K562 (cell line): ENCODE results near the gene IL18RAP. TPM values are rescaled to one million over a fixed set of nuclear protein-coding genes. Genes with fewer than 3 reads are reported as not detected.

Source experiments
- ATAC-seq: fragments of 200-7000 bp; cut with Tn5 transposase; 3 replicates; pipeline ENCODE4 v1.9.1; 2020; ENCODE audit warnings: moderate library complexity
- BruUV-seq: library from RNA; stranded (reverse); fragments of 400-500 nt; replicated peaks from 2 replicates; lab custom pipeline; 2021; lab: Mats Ljungman, UMichigan
- CTCF ChIA-PET: fragments of 300-600 bp; formaldehyde crosslinking; extraction: SDS; loops from one replicate; lab custom pipeline; 2021; ENCODE audit warnings: low intra/inter-chr PET ratio; lab: Yijun Ruan, JAX
- POLR2A ChIA-PET: fragments of 300-600, 350-650 bp; sonication (Branson Sonifier 250); formaldehyde crosslinking; extraction: SDS; loops from one replicate; lab custom pipeline; 2021; ENCODE audit warnings: antibody characterized with exemption, inconsistent platforms; lab: Yijun Ruan, JAX
- DNase-seq, 4 experiments: peaks; one replicate each; pipeline versions ENCODE4 v3.0.0 to v3.0.0-alpha.2; 2011 to 2018; ENCODE audit warnings: low spot score in 3 of 4, mixed read lengths in 3 of 4; ENCODE audit errors: extremely low read depth in 1 of 4
- FAIRE-seq: peaks from 2 replicates; lab custom pipeline; 2011; peaks lifted over from hg19 to GRCh38; lab: Jason Lieb, UNC
- H2AFZ ChIP-seq: 2 replicates; pipeline ENCODE4 v1.6.0; 2011; ENCODE audit warnings: low read depth, low read length, control low read depth, inconsistent platforms
- H3K27ac ChIP-seq: fragments of 200-600 bp; 3 replicates; pipeline ENCODE4 v1.8.0; 2011; ENCODE audit warnings: low read depth, mild to moderate bottlenecking, control low read depth, inconsistent platforms, low read length, moderate library complexity, mixed read lengths; ENCODE audit errors: extremely low read depth
- H3K27me3 ChIP-seq, 2 experiments: fragments of 300-600 bp in 1 of 2; 2 replicates in 1 of 2; 3 replicates in 1 of 2; pipeline versions ENCODE4 v1.6.0 to v1.8.0; 2011; ENCODE audit warnings: inconsistent platforms in 2 of 2, low read length in 2 of 2, mild to moderate bottlenecking in 1 of 2, mixed read lengths in 1 of 2, moderate library complexity in 1 of 2; ENCODE audit not compliant: control insufficient read depth in 2 of 2, insufficient read depth in 2 of 2
- H3K36me3 ChIP-seq: fragments of 300-600 bp; 3 replicates; pipeline ENCODE4 v1.8.0; 2011; ENCODE audit warnings: mild to moderate bottlenecking, low read length, inconsistent platforms; ENCODE audit not compliant: control insufficient read depth, insufficient read depth
- H3K4me1 ChIP-seq, 2 experiments: fragments of 200-600 bp in 1 of 2; replicated peaks in 1 of 2; 2 replicates in 1 of 2; 3 replicates in 1 of 2; pipeline versions ENCODE4 v1.5.1 to v1.8.0; 2011; ENCODE audit warnings: inconsistent platforms in 2 of 2, low read length in 2 of 2, mild to moderate bottlenecking in 1 of 2, mixed read lengths in 1 of 2, moderate library complexity in 1 of 2; ENCODE audit not compliant: control insufficient read depth in 2 of 2, insufficient read depth in 2 of 2
- H3K4me2 ChIP-seq: 2 replicates; pipeline ENCODE4 v1.6.1; 2011; ENCODE audit warnings: low read length, control low read depth, inconsistent platforms, mixed read lengths; ENCODE audit not compliant: insufficient read depth
- H3K4me3 ChIP-seq: fragments of 200-600 bp; sonication (generic), shearing (Covaris generic); 2 replicates; pipeline ENCODE4 v1.5.1; 2016; ENCODE audit warnings: control low read depth, inconsistent platforms
- H3K79me2 ChIP-seq: fragments of 200-600 bp; 3 replicates; pipeline ENCODE4 v1.8.0; 2011; ENCODE audit warnings: low read length, inconsistent platforms; ENCODE audit not compliant: control insufficient read depth, insufficient read depth
- H3K9ac ChIP-seq, 2 experiments: 2 replicates each; pipeline versions ENCODE4 v1.6.0 to v1.6.1; 2011; ENCODE audit warnings: low read depth in 2 of 2, low read length in 2 of 2, control low read depth in 1 of 2, inconsistent platforms in 1 of 2, mild to moderate bottlenecking in 1 of 2, mixed read lengths in 1 of 2; ENCODE audit not compliant: insufficient read depth in 1 of 2
- H3K9me1 ChIP-seq: one replicate; pipeline ENCODE4 v1.6.0; 2011; ENCODE audit warnings: inconsistent platforms, mild to moderate bottlenecking, low read length, moderate library complexity; ENCODE audit not compliant: control insufficient read depth, insufficient read depth
- H3K9me3 ChIP-seq: replicated peaks from 2 replicates; pipeline ENCODE4 v1.5.1; 2011; ENCODE audit warnings: low read depth, low read length, inconsistent platforms; ENCODE audit not compliant: control insufficient read depth, insufficient read depth
- H4K20me1 ChIP-seq: replicated peaks from 2 replicates; pipeline ENCODE4 v1.6.1; 2011; ENCODE audit warnings: low read length, inconsistent platforms, mixed read lengths; ENCODE audit not compliant: control insufficient read depth, insufficient read depth
- DEAF1 ChIP-seq: fragments of 450-650 bp; formaldehyde crosslinking; IDR thresholded peaks from 2 replicates; pipeline ENCODE4 v1.4.0; 2020; ENCODE audit warnings: mild to moderate bottlenecking, moderate library complexity
- DIDO1 ChIP-seq: fragments of 450-650 bp; IDR thresholded peaks from 2 replicates; pipeline ENCODE4 v1.6.1; 2016; ENCODE audit warnings: low read depth, missing biosample characterization, missing genetic modification characterization
- FUS ChIP-seq: fragments of 200-400 bp; formaldehyde crosslinking; optimal IDR thresholded peaks from 2 replicates; pipeline ENCODE3; 2017; ENCODE audit warnings: low read depth, low read length
- PHF8 ChIP-seq: fragments of 200-600 bp; sonication (generic); IDR thresholded peaks from 2 replicates; pipeline ENCODE4 v1.6.1; 2012; ENCODE audit warnings: mixed run types, mild to moderate bottlenecking, inconsistent platforms, low read length, moderate library complexity, borderline replicate concordance
- PYGO2 ChIP-seq: fragments of 450-650 bp; IDR thresholded peaks from 2 replicates; pipeline ENCODE4 v1.6.1; 2016; ENCODE audit warnings: mild to moderate bottlenecking, missing genetic modification characterization, moderate library complexity, missing compliant biosample characterization
- SMC3 ChIP-seq: conservative IDR thresholded peaks from 2 replicates; pipeline ENCODE4 v1.6.1; 2011; ENCODE audit warnings: low read depth, low read length, improper control_type of control experiment; ENCODE audit not compliant: insufficient read depth
- SP1 ChIP-seq: sonication (generic); formaldehyde crosslinking; IDR thresholded peaks from 2 replicates; pipeline ENCODE4 v1.8.1; 2022; ENCODE audit warnings: mild to moderate bottlenecking, missing genetic modification reagents
- WGBS: fragments of 100-300 bp; shearing (Covaris generic); methylation state at CpG from one replicate; pipeline ENCODE4 v1.1.6; 2016; ENCODE audit warnings: low coverage, mixed read lengths; ENCODE audit not compliant: insufficient coverage; ENCODE audit errors: missing lambda C conversion rate; 5-methylcytosine and 5-hydroxymethylcytosine counted together
- in situ Hi-C: fragments of 300-500 bp; cut with MboI; formaldehyde crosslinking; loops from 4 replicates; pipeline ENCODE4 v1.15.0; 2018; ENCODE audit warnings: inconsistent platforms, mixed read lengths
- intact Hi-C: fragments of 100-400 bp; cut with micrococcal nuclease; formaldehyde crosslinking; loops from 2 replicates; pipeline ENCODE4 v1.14.2; 2022
- polyA plus RNA-seq, 8 experiments: library from polyadenylated mRNA; depleted of rRNA in 4 of 8; stranded (reverse) in 5 of 8; unstranded in 3 of 8; fragments of >200 nt; fragmentation: Nextera tagmentation in 2 of 8; fragmentation: Illumina TruSeq in 1 of 8; extraction: Ambion mirVana in 2 of 8; extraction: Trizol in 1 of 8; gene quantifications; 2 replicates each; pipeline versions ENCODE4 v1.2.1 to v1.2.3, GENCODE V29; 2011 to 2014; ENCODE audit warnings: inconsistent platforms in 1 of 8, missing spikeins in 1 of 8
- total RNA-seq, 7 experiments: library from RNA; depleted of rRNA in 6 of 7; stranded (reverse); fragments of >200 nt in 6 of 7; fragmentation: Illumina TruSeq in 2 of 7; extraction: Trizol in 2 of 7; gene quantifications; 2 replicates each; pipeline versions ENCODE4 v1.2.1 to v1.2.3, GENCODE V29; 2011 to 2021; ENCODE audit warnings: low replicate concordance in 1 of 7
- TF ChIP-seq, protein P1 (sequence below), 2 experiments: fragments of 450-650 bp; formaldehyde crosslinking in 1 of 2; IDR thresholded peaks; 2 replicates each; pipeline versions ENCODE4 v1.4.0 to v1.6.1; 2014 to 2020; ENCODE audit warnings: mild to moderate bottlenecking in 2 of 2, borderline replicate concordance in 1 of 2, low read depth in 1 of 2

The IL18RAP gene
- total and polyA plus RNA-seq, 9 of the 15 experiments (the other 6 are each of a cell fraction or from before 2014, with no cell fraction given) = 1.1 to 20.5 (median 5.8) TPM

- Histone ChIP-seq H4K20me1 (no peaks in the 10 kb centered on the region), H3K79me2 (no peaks in the 10 kb centered on the region), H3K9me1 (no peaks in the 10 kb centered on the region), H3K4me2 (no peak overlapping the region), H2AFZ (no peak overlapping the region), H3K9me3 (no peaks in the 10 kb centered on the region), H3K4me3 (no peak overlapping the region), H3K4me1 (peaks cover 0 to 8% of the 10 kb centered on the region in 2 experiments; a peak in 2 of 5 replicates), H3K27ac (no peak overlapping the region), H3K9ac (no peak overlapping the region), H3K27me3 (no peaks in the 10 kb centered on the region), H3K36me3 (no peaks in the 10 kb centered on the region)
- no TSS peak for BruUV-seq
- DNase-seq (peak in 2 of 4 experiments; percentile 28 to 53), FAIRE-seq (no peak), ATAC-seq (peak; percentile 95)
- POLR2A ChIA-PET = no interaction called here
- 51% methylated on average over 3 of the region's 3 CpGs for WGBS
- in situ Hi-C loops (no loop called here), intact Hi-C loops (loop anchor here (2.0 kb wide), 1 partner anchor 32 kb away; no protein-coding TSS in a partner anchor)
- CTCF ChIA-PET = interaction anchor here (0.7 to 1.5 kb wide), 2 partner anchors 32 to 39 kb away, joined by 4 to 6 read pairs; no protein-coding TSS in a partner anchor
- TF ChIP-seq SMC3 (peak; percentile 53; the same call in 1 of the 2 replicates), SP1 (CRISPR knock-in tag) (no peak), DEAF1 (CRISPR knock-in tag) (peak; percentile 85), PYGO2 (tag) (no peak), FUS (no peak), DIDO1 (tag) (no peak), PHF8 (no peak)
- TF ChIP-seq, protein P1, sequence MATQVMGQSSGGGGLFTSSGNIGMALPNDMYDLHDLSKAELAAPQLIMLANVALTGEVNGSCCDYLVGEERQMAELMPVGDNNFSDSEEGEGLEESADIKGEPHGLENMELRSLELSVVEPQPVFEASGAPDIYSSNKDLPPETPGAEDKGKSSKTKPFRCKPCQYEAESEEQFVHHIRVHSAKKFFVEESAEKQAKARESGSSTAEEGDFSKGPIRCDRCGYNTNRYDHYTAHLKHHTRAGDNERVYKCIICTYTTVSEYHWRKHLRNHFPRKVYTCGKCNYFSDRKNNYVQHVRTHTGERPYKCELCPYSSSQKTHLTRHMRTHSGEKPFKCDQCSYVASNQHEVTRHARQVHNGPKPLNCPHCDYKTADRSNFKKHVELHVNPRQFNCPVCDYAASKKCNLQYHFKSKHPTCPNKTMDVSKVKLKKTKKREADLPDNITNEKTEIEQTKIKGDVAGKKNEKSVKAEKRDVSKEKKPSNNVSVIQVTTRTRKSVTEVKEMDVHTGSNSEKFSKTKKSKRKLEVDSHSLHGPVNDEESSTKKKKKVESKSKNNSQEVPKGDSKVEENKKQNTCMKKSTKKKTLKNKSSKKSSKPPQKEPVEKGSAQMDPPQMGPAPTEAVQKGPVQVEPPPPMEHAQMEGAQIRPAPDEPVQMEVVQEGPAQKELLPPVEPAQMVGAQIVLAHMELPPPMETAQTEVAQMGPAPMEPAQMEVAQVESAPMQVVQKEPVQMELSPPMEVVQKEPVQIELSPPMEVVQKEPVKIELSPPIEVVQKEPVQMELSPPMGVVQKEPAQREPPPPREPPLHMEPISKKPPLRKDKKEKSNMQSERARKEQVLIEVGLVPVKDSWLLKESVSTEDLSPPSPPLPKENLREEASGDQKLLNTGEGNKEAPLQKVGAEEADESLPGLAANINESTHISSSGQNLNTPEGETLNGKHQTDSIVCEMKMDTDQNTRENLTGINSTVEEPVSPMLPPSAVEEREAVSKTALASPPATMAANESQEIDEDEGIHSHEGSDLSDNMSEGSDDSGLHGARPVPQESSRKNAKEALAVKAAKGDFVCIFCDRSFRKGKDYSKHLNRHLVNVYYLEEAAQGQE (IDR thresholded peaks at IDR 0.05; ENCODE audit: borderline replicate concordance) = peak; percentile 79
- TF ChIP-seq, protein P1 (CRISPR knock-in tag; IDR thresholded peaks at IDR 0.05; ENCODE audit: low read depth) = no peak
Measured at GRCh38 chr2:102410952-102411351, 12.0 kb upstream of the IL18RAP start.
